BLaER1 (cell line): Measurements from ENCODE around the gene TUBB.
"Not testable (repeated sequence)": the region's sequence is repeated elsewhere in the genome, so short reads cannot be mapped to it uniquely, and the experiment has no call there.

Experiments
- H3K27ac ChIP-seq: shearing (Covaris generic); formaldehyde crosslinking; 2 replicates; pipeline ENCODE4 v1.8.1; 2022
- H3K27me3 ChIP-seq: shearing (Covaris generic); formaldehyde crosslinking; 2 replicates; pipeline ENCODE4 v1.8.1; 2022
- H3K36me3 ChIP-seq: shearing (Covaris generic); formaldehyde crosslinking; 2 replicates; pipeline ENCODE4 v1.8.1; 2022
- H3K4me1 ChIP-seq: shearing (Covaris generic); formaldehyde crosslinking; 2 replicates; pipeline ENCODE4 v1.8.1; 2022
- H3K4me2 ChIP-seq: shearing (Covaris generic); formaldehyde crosslinking; 2 replicates; pipeline ENCODE4 v1.8.1; 2022
- H3K4me3 ChIP-seq: shearing (Covaris generic); formaldehyde crosslinking; 2 replicates; pipeline ENCODE4 v1.8.1; 2022
- H3K9ac ChIP-seq: shearing (Covaris generic); formaldehyde crosslinking; 2 replicates; pipeline ENCODE4 v1.8.1; 2022
- H3K9me3 ChIP-seq: shearing (Covaris generic); formaldehyde crosslinking; 2 replicates; pipeline ENCODE4 v1.8.1; 2022
- H4K20me1 ChIP-seq: shearing (Covaris generic); formaldehyde crosslinking; 2 replicates; pipeline ENCODE4 v1.8.1; 2022
- Cebpa-rat ChIP-seq: shearing (Covaris generic); IDR thresholded peaks from 2 replicates; pipeline ENCODE4 v1.8.1; 2022

Gene TUBB

GRCh38 chr6:30717129-30717844 is 2.9 kb upstream of the TUBB start, which contains the start of gene MDC1:
Gene MDC1, minus strand, starts transcription at chr6:30717281. Its CDS starts 2,106 bp downstream, at chr6:30715175.
- peaks cover 40% of the 10 kb centered on the region for H3K36me3 ChIP-seq
- no peaks in the 10 kb centered on the region for H3K9me3 ChIP-seq
- peak within 1 kb of the TSS; percentile 97 for H3K4me2 ChIP-seq
- TF ChIP-seq Cebpa-rat = no peak
- peak within 1 kb of the TSS; percentile 99 for H3K27ac ChIP-seq
- peaks cover 10% of the 10 kb centered on the region for H4K20me1 ChIP-seq
- H3K4me1 ChIP-seq = peaks cover 65% of the 10 kb centered on the region
- H3K27me3 ChIP-seq = no peaks in the 10 kb centered on the region
- H3K4me3 ChIP-seq = peak within 1 kb of the TSS; percentile 94
- H3K9ac ChIP-seq = peak within 1 kb of the TSS; percentile 100

GRCh38 chr6:30717845-30718720 is 2.1 kb upstream of the TUBB start:
- Histone ChIP-seq H3K4me3 (peak overlapping the region; percentile 94), H4K20me1 (peaks cover 18% of the 10 kb centered on the region), H3K27ac (peak overlapping the region; percentile 98), H3K4me2 (peak overlapping the region; percentile 89), H3K36me3 (peaks cover 40% of the 10 kb centered on the region), H3K9ac (peak overlapping the region; percentile 100), H3K4me1 (peaks cover 61% of the 10 kb centered on the region)
- H3K27me3 ChIP-seq, H3K9me3 ChIP-seq: not testable (repeated sequence)

GRCh38 chr6:30719356-30719755 is 796 bp upstream of the TUBB start:
- H3K9ac ChIP-seq = peak overlapping the region; percentile 100
- H3K4me3 ChIP-seq = peak overlapping the region; percentile 94
- no peak for TF ChIP-seq Cebpa-rat
- no peaks in the 10 kb centered on the region for H3K9me3 ChIP-seq
- peaks cover 61% of the 10 kb centered on the region for H3K4me1 ChIP-seq
- peak overlapping the region; percentile 98 for H3K27ac ChIP-seq
- H3K4me2 ChIP-seq = peak overlapping the region; percentile 89
- peaks cover 31% of the 10 kb centered on the region for H4K20me1 ChIP-seq
- no peaks in the 10 kb centered on the region for H3K27me3 ChIP-seq
- peaks cover 40% of the 10 kb centered on the region for H3K36me3 ChIP-seq

- Histone ChIP-seq H4K20me1 (peaks cover 45% of the 10 kb centered on the region), H3K4me2 (peak overlapping the region; percentile 21; the same call in 1 of the 2 replicates), H3K27ac (peak overlapping the region; percentile 98), H3K36me3 (peaks cover 44% of the 10 kb centered on the region), H3K4me1 (peaks cover 62% of the 10 kb centered on the region), H3K27me3 (no peaks in the 10 kb centered on the region), H3K9me3 (no peaks in the 10 kb centered on the region), H3K9ac (peak overlapping the region; percentile 100), H3K4me3 (peak overlapping the region; percentile 94)
- TF ChIP-seq Cebpa-rat = no peak
These were observed 616 bp downstream of the TUBB start for GRCh38 chr6:30720738-30721197.

GRCh38 chr6:30721198-30722024 is 1.3 kb downstream of the TUBB start:
- H4K20me1 ChIP-seq = peaks cover 51% of the 10 kb centered on the region
- H3K9ac ChIP-seq = peak overlapping the region; percentile 100
- H3K4me2 ChIP-seq = peak overlapping the region; percentile 89
- peaks cover 49% of the 10 kb centered on the region for H3K36me3 ChIP-seq
- no peak for TF ChIP-seq Cebpa-rat
- no peaks in the 10 kb centered on the region for H3K9me3 ChIP-seq
- no peaks in the 10 kb centered on the region for H3K27me3 ChIP-seq
- H3K27ac ChIP-seq = peak overlapping the region; percentile 98
- peaks cover 59% of the 10 kb centered on the region for H3K4me1 ChIP-seq
- peak overlapping the region; percentile 94 for H3K4me3 ChIP-seq

- not testable (repeated sequence) for H3K27me3 ChIP-seq, H3K9me3 ChIP-seq
- H3K4me1 ChIP-seq = peaks cover 54% of the 10 kb centered on the region
- H3K9ac ChIP-seq = peak overlapping the region; percentile 100
- peaks cover 55% of the 10 kb centered on the region for H3K36me3 ChIP-seq
- H4K20me1 ChIP-seq = peaks cover 57% of the 10 kb centered on the region
- peak overlapping the region; percentile 92 for H3K27ac ChIP-seq
- H3K4me3 ChIP-seq = peak overlapping the region; percentile 94
- peak overlapping the region; percentile 89 for H3K4me2 ChIP-seq
These were observed 1.8 kb downstream of the TUBB start for GRCh38 chr6:30722025-30722279.

- Histone ChIP-seq H3K27ac (peak overlapping the region; percentile 92), H4K20me1 (peaks cover 62% of the 10 kb centered on the region), H3K4me1 (peaks cover 59% of the 10 kb centered on the region), H3K4me3 (peak overlapping the region; percentile 94), H3K9ac (peak overlapping the region; percentile 100), H3K27me3 (no peaks in the 10 kb centered on the region), H3K36me3 (peaks cover 60% of the 10 kb centered on the region), H3K4me2 (peak overlapping the region; percentile 89), H3K9me3 (no peaks in the 10 kb centered on the region)
- TF ChIP-seq Cebpa-rat = no peak
These were observed 2.3 kb downstream of the TUBB start for GRCh38 chr6:30722280-30723112.

- peaks cover 52% of the 10 kb centered on the region for H3K4me1 ChIP-seq
- H3K27me3 ChIP-seq, H3K27ac ChIP-seq, H3K9me3 ChIP-seq: not testable (repeated sequence)
- peak overlapping the region; percentile 89 for H3K4me2 ChIP-seq
- peak overlapping the region; percentile 100; the same call in 1 of the 2 replicates for H3K9ac ChIP-seq
- peaks cover 70% of the 10 kb centered on the region for H4K20me1 ChIP-seq
- H3K36me3 ChIP-seq = peaks cover 68% of the 10 kb centered on the region
- H3K4me3 ChIP-seq = peak overlapping the region; percentile 94
These were observed 3.1 kb downstream of the TUBB start for GRCh38 chr6:30723159-30723842.

- peak overlapping the region; percentile 89 for H3K4me2 ChIP-seq
- not testable (repeated sequence) for H3K9me3 ChIP-seq, H3K27ac ChIP-seq, H3K27me3 ChIP-seq
- H3K4me3 ChIP-seq = peak overlapping the region; percentile 94
- H3K4me1 ChIP-seq = peaks cover 44% of the 10 kb centered on the region
- peaks cover 78% of the 10 kb centered on the region for H4K20me1 ChIP-seq
- H3K9ac ChIP-seq = peak overlapping the region; percentile 100; the same call in 1 of the 2 replicates
- peaks cover 76% of the 10 kb centered on the region for H3K36me3 ChIP-seq
These were observed 3.9 kb downstream of the TUBB start for GRCh38 chr6:30723843-30724741.
